GM18909 (cell line): Measurements from ENCODE around the gene AKT1.

Source experiments
- ATAC-seq: cut with Tn5 transposase; IDR thresholded peaks from one replicate; pipeline ENCODE4 v1.9.1; 2021; ENCODE audit warnings: mild to moderate bottlenecking; ENCODE audit not compliant: unreplicated experiment, poor library complexity

Gene AKT1

DNA sequence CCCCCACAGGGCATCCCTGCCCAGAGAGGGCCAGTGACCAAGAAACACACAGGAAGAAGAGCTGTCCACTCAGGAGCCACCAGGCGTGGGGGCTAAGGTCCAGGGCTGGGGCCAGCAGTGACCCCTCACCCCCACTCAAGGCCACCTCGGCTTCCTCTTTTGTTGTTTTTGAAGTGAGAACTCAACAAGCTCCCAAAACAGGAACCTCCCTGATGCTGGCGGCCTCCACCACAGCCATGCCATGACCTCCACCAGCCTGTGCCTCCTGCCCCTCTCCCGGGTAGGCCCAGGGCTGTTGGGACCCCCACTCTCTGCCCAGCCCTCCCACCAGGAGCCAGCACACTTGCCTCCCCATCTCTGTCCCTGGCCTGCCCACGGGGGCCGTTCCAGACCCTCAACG, 7.8 kb downstream of the AKT1 start:
- no peak for ATAC-seq

- ATAC-seq = no peak
These were observed 8.5 kb downstream of the AKT1 start for GRCh38 chr14:104786726-104787675.

DNA sequence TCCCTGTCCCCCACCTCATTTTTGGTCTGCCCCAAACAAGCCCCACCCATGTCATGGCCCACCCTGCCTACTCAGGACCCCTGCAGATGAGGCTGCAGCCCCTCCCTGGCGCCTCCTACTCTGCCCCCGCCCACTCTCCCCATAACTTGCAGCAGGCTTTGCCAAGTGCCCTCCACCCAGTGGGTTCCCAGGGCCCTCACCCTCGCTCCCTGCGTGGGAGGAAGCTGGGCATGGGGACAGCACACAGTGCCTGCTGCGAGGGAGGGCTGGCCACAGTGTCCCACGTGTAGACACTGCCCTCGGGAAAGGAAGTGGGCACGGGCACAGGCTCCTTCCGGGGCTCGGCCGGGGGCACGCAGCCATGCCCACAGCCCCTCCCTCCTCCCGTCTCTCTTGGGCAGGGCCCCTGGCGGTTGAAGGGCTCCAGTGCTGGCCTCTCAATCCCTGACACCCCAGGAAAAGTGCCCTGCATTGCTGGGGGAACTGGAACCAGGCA, 9.4 kb downstream of the AKT1 start:
- no peak for ATAC-seq

- ATAC-seq = no peak
These were observed 9.9 kb downstream of the AKT1 start for GRCh38 chr14:104785708-104786080.

GRCh38 chr14:104784846-104785707, 10.5 kb downstream of the AKT1 start:
- ATAC-seq = no peak

DNA sequence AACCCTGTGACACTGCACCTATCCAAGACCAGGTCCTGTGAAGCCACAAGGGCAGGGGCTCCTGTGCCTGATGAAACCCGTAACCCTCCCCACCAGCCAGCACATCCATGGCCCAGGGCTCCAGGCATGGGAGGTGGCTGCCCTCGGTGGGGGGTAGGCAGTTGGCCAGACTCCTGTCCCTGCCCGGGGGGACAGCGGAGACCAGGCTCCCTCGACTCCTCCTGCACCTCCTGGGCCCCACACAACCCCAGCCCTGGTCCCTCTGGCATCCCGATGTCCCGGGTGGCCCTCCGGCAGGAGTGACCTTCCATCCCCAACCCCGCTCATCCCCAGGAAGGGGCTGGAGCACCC, 11.4 kb downstream of the AKT1 start:
- no peak for ATAC-seq

GRCh38 chr14:104783484-104784217, 11.9 kb downstream of the AKT1 start:
- ATAC-seq = no peak

- no peak for ATAC-seq
These were observed 12.8 kb downstream of the AKT1 start for GRCh38 chr14:104782808-104783139.

GRCh38 chr14:104782086-104782807, 13.3 kb downstream of the AKT1 start:
- ATAC-seq = no peak

DNA sequence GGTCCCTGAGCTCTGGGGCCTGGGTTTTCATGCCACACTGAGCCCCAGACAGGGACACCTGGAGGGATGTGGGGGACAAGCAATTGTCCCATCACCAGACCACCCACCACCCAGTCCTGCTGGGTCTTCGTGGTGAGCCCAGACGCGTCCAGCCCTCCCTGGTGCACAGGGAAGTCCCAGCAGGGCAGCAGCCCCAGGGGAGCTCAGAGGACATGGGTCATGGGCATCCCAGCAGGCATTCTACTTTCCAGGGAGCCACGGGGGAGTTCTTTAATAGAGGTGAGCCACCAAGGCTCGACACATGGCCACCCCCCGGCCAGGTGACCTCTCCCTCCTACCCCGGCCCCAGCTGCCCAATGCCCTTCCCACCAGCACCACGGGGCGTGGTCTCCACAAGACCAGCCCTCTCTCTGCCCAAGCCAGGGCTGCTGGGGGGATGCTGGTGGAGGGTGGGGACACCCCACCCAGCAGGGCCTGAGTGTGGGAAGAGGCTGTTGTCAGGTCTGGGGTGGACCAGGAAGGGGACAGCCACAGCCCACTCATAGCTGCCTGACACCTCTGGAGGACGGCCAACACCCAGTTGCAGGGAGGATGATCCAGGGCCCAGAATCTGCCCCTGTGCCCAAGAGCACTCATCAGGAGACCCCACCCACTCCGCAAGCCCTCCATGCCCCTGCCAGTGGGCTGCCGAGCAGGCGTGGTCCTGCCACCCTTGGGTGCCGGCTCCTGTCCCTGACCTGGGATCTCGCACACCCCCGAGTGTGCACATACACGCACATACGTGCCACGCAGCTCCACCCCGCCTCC, 14.1 kb downstream of the AKT1 start:
- no peak for ATAC-seq

DNA sequence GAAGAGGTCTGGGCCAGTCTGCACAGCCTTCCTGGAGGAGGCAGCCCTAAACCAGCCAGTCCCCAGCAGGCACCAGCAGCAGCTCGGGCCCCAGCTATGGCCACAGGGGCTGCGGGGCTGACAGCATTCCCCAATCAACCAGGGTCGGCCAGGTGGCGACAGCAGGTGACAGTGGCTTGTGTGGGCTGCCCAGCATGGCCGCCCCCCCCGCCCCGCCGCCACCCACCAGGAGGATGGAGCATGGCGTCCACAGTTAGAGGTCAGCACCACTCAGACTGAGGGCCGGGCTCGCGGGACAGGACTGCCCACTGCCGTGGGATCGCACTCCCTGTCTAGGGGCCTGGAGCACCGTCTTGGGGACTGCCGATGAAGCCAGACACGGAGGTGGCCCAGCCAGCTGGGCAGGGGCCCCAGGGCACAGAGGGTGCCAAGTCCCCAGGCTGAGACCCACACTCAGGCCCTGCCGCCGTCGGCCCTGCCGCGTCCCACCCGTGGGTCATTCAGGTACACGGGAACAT, 15.0 kb downstream of the AKT1 start:
- ATAC-seq = no peak

GRCh38 chr14:104779776-104780512, 15.6 kb downstream of the AKT1 start:
- no peak for ATAC-seq

DNA sequence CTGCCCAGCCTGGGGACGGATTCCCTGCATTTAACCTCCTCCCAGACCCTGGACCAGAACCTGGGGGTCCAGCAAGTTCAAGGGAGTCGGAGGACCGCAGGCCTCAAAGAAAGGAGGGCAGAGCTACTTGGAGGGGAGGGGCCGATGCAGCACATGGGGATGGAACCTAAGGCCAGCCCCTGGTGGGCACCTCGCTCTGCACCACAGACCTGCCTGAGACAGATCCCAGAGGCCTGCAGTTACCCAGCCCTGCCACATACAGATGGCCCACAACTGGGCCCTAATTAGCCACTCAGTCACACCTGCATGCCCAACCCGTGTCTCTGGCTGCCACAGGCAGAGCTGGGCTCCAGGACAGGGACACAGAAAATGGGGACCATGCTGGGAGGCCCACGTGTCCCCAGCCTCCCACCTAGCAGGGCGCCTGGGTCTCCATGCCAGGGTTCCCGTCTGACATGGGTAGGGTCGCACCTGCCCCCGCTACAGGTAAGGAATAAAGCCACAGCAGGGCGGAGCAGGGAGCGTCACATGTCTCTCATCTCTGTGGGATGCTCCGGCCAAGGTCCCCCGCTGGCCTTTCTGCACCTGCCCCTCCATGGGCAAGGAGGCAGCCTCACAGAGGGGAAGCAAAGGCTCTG, 16.7 kb downstream of the AKT1 start:
- ATAC-seq = no peak

- ATAC-seq = no peak
These were observed 17.7 kb downstream of the AKT1 start for GRCh38 chr14:104777808-104778249.

- ATAC-seq = no peak
These were observed 18.4 kb downstream of the AKT1 start for GRCh38 chr14:104776961-104777807.

DNA sequence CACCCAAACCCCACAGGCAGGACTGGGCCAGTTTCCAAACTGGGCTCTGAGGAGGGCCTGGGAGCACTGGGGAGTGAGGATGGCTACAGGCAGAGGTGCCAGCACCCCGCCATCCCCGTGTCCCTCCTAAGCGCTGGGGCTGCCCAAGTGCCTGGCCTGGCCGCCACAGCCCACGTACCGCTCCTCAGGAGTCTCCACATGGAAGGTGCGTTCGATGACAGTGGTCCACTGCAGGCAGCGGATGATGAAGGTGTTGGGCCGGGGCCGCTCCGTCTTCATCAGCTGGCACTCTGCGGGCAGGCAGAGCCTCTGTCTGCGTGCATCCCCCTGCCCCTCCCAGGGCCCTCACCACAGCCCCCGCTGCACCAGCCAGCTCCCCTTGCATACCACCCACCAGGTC, 19.1 kb downstream of the AKT1 start:
- ATAC-seq = no peak

GRCh38 chr14:104775073-104775489, 20.5 kb downstream of the AKT1 start:
- ATAC-seq = no peak
